ENCODE measurements around the gene CTBP2. TPM values are rescaled to one million over a fixed set of nuclear protein-coding genes. Genes with fewer than 3 reads are reported as not detected.

The CTBP2 gene
- total RNA-seq, 1 donor from 2014 or later, result 123 TPM

- no peak for TF ChIP-seq CTCF (IDR thresholded peaks at IDR 0.05; ENCODE audit: insufficient read depth, low read length, severe bottlenecking)
- H3K27me3 ChIP-seq (ENCODE audit: control insufficient read depth, insufficient read depth, low read length), result no peaks in the 10 kb centered on the region
- DNase-seq (ENCODE audit: low read depth) (no peak), FAIRE-seq (peak; percentile 58)
- no peak overlapping the region for H3K4me3 ChIP-seq (ENCODE audit: low read depth, low read length)
- H3K36me3 ChIP-seq (ENCODE audit: control insufficient read depth, insufficient read depth, low read length), result peaks cover 7% of the 10 kb centered on the region
Observed at GRCh38 chr10:125056161-125057132, 103.9 kb downstream of the CTBP2 start.

GRCh38 chr10:125055446-125055845 is 104.9 kb downstream of the CTBP2 start:
- Histone ChIP-seq H3K36me3 (ENCODE audit: control insufficient read depth, insufficient read depth, low read length) (peaks cover 7% of the 10 kb centered on the region), H3K27me3 (ENCODE audit: control insufficient read depth, insufficient read depth, low read length) (no peaks in the 10 kb centered on the region), H3K4me3 (ENCODE audit: low read depth, low read length) (no peak overlapping the region)
- TF ChIP-seq CTCF (IDR thresholded peaks at IDR 0.05; ENCODE audit: insufficient read depth, low read length, severe bottlenecking), result no peak
- DNase-seq (ENCODE audit: low read depth) (no peak), FAIRE-seq (no peak)

- DNase-seq (ENCODE audit: low read depth) (no peak), FAIRE-seq (no peak)
- peaks cover 7% of the 10 kb centered on the region for H3K36me3 ChIP-seq (ENCODE audit: control insufficient read depth, insufficient read depth, low read length)
- no peaks in the 10 kb centered on the region for H3K27me3 ChIP-seq (ENCODE audit: control insufficient read depth, insufficient read depth, low read length)
- TF ChIP-seq CTCF (IDR thresholded peaks at IDR 0.05; ENCODE audit: insufficient read depth, low read length, severe bottlenecking), result no peak
- no peak overlapping the region for H3K4me3 ChIP-seq (ENCODE audit: low read depth, low read length)
Observed at GRCh38 chr10:125054669-125055268, 105.6 kb downstream of the CTBP2 start.

- no peak overlapping the region for H3K4me3 ChIP-seq (ENCODE audit: low read depth, low read length)
- FAIRE-seq, result no peak
- no peak for TF ChIP-seq CTCF (IDR thresholded peaks at IDR 0.05; ENCODE audit: insufficient read depth, low read length, severe bottlenecking)
- no peak for DNase-seq (ENCODE audit: low read depth)
- H3K27me3 ChIP-seq (ENCODE audit: control insufficient read depth, insufficient read depth, low read length), result no peaks in the 10 kb centered on the region
- H3K36me3 ChIP-seq (ENCODE audit: control insufficient read depth, insufficient read depth, low read length), result peaks cover 7% of the 10 kb centered on the region
Observed at GRCh38 chr10:125054216-125054615, 106.1 kb downstream of the CTBP2 start.

- Histone ChIP-seq H3K27me3 (ENCODE audit: control insufficient read depth, insufficient read depth, low read length) (no peaks in the 10 kb centered on the region), H3K4me3 (ENCODE audit: low read depth, low read length) (no peak overlapping the region), H3K36me3 (ENCODE audit: control insufficient read depth, insufficient read depth, low read length) (peaks cover 7% of the 10 kb centered on the region)
- FAIRE-seq, result no peak
- DNase-seq (ENCODE audit: low read depth), result no peak
- TF ChIP-seq CTCF (IDR thresholded peaks at IDR 0.05; ENCODE audit: insufficient read depth, low read length, severe bottlenecking), result no peak
Observed at GRCh38 chr10:125052146-125052545, 108.2 kb downstream of the CTBP2 start.
